Measurements from ENCODE around the gene C22orf23. TPM values are rescaled to one million over a fixed set of nuclear protein-coding genes. Genes with fewer than 3 reads are reported as not detected.

C22orf23 gene
- polyA plus RNA-seq, 2 of the 4 experiments (the other 2 are of a cell fraction), result 0.26 to 0.52 TPM

GRCh38 chr22:37943136-37943824 lies 10.1 kb downstream of the C22orf23 start:
- TF ChIP-seq CHD2 (IDR thresholded peaks at IDR 0.05; ENCODE audit: low read length, partially characterized antibody) (no peak), EHF (CRISPR knock-in tag; IDR thresholded peaks at IDR 0.05) (no peak), PHF8 (IDR thresholded peaks at IDR 0.05; ENCODE audit: borderline replicate concordance, low read depth) (no peak), NR3C1 (IDR thresholded peaks at IDR 0.05) (no peak), HOXB5 (CRISPR knock-in tag; IDR thresholded peaks at IDR 0.05) (no peak), CEBPB (IDR thresholded peaks at IDR 0.05) (no peak), SREBF2 (IDR thresholded peaks at IDR 0.05) (no peak), ZNF302 (CRISPR knock-in tag; IDR thresholded peaks at IDR 0.05) (no peak), BHLHE40 (IDR thresholded peaks at IDR 0.05; ENCODE audit: low read depth, low read length) (no peak), GATA3 (IDR thresholded peaks at IDR 0.05; ENCODE audit: borderline replicate concordance) (no peak), TFCP2L1 (CRISPR knock-in tag; IDR thresholded peaks at IDR 0.05) (no peak), CHD4 (IDR thresholded peaks at IDR 0.05; ENCODE audit: borderline replicate concordance) (no peak), HOXB13 (CRISPR knock-in tag; IDR thresholded peaks at IDR 0.05; ENCODE audit: low read depth) (no peak), ATOH8 (CRISPR knock-in tag; IDR thresholded peaks at IDR 0.05; ENCODE audit: low read depth) (no peak)
- TF ChIP-seq, protein P1, sequence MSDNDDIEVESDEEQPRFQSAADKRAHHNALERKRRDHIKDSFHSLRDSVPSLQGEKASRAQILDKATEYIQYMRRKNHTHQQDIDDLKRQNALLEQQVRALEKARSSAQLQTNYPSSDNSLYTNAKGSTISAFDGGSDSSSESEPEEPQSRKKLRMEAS (IDR thresholded peaks at IDR 0.05), result no peak
- no peak overlapping the region for H3K4me3 ChIP-seq
- ChIA-PET CTCF (interaction anchor here (0.5 to 1.5 kb wide), 3 partner anchors 21 to 125 kb away, joined by 3 to 4 read pairs (median 3); no protein-coding TSS in a partner anchor), POLR2A (no interaction called here)
- no peaks in the 10 kb centered on the region for H3K9me3 ChIP-seq
- ATAC-seq (no peak), DNase-seq (ENCODE audit: low read depth in 1 of 2, low spot score in 1 of 2) (no peak), FAIRE-seq (no peak)
- H3K4me2 ChIP-seq, result no peak overlapping the region
- no peak overlapping the region for H3K27ac ChIP-seq
- no peaks in the 10 kb centered on the region for H3K4me1 ChIP-seq
- 91% methylated on average over 12 of the region's 12 CpGs for WGBS (ENCODE audit: missing lambda C conversion rate)

DNA sequence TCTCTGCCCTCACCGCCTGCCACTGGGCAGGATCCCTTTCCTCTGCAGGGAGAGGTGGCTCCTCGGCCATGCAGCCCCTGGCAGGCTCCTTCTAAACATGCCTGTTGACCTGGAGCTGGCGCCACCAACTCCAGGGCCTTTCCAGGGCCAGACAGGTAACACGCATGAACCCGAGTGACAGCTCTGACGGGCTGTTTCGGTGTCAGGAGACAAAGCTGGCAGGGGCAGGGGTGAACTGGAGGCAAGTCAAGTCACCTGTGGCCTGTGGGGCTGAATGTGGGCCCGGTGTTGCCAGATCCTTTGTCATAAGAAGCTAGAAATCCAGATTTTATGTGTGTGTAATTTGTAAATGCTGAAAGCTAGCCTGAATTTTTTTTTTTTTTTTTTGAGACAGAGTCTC lies 11.3 kb downstream of the C22orf23 start:
- H3K27ac ChIP-seq, result no peak overlapping the region
- FAIRE-seq (no peak), ATAC-seq (no peak; a peak in 1 of 6 replicates), DNase-seq (ENCODE audit: low read depth in 1 of 2, low spot score in 1 of 2) (no peak)
- 94% methylated on average over 4 of the region's 8 CpGs for WGBS (ENCODE audit: missing lambda C conversion rate)
- H3K4me1 ChIP-seq, result no peaks in the 10 kb centered on the region
- H3K9me3 ChIP-seq, result no peaks in the 10 kb centered on the region
- CTCF ChIA-PET, result interaction anchor here (0.9 to 1.5 kb wide), 5 partner anchors 24 to 300 kb away, joined by 3 to 4 read pairs (median 3); no protein-coding TSS in a partner anchor
- POLR2A ChIA-PET, result no interaction called here
- H3K4me3 ChIP-seq, result no peak overlapping the region
- H3K4me2 ChIP-seq, result no peak overlapping the region
- TF ChIP-seq TP53 (CRISPR knock-in tag; IDR thresholded peaks at IDR 0.05) (no peak), FOSL2 (IDR thresholded peaks at IDR 0.05) (no peak), FOSL2 (CRISPR knock-in tag; IDR thresholded peaks at IDR 0.05) (no peak), ZNF302 (CRISPR knock-in tag; IDR thresholded peaks at IDR 0.05) (no peak), CHD2 (IDR thresholded peaks at IDR 0.05; ENCODE audit: low read length, partially characterized antibody) (no peak), ATOH8 (CRISPR knock-in tag; IDR thresholded peaks at IDR 0.05; ENCODE audit: low read depth) (no peak), CEBPB (IDR thresholded peaks at IDR 0.05) (no peak), RNF2 (IDR thresholded peaks at IDR 0.05; ENCODE audit: borderline replicate concordance, low read depth) (no peak), EHF (CRISPR knock-in tag; IDR thresholded peaks at IDR 0.05) (no peak), RAD21 (conservative IDR thresholded peaks at IDR 0.05 in 1 of 2, IDR thresholded peaks at IDR 0.05 in 1 of 2) (no peak), JUN (IDR thresholded peaks at IDR 0.05) (no peak), SREBF2 (IDR thresholded peaks at IDR 0.05) (no peak), POLR2A (IDR thresholded peaks at IDR 0.05; ENCODE audit: low read length) (no peak), ZSCAN20 (CRISPR knock-in tag; IDR thresholded peaks at IDR 0.05) (no peak), USF2 (IDR thresholded peaks at IDR 0.05) (no peak), FOSB (CRISPR knock-in tag; IDR thresholded peaks at IDR 0.05) (no peak), MAZ (IDR thresholded peaks at IDR 0.05; ENCODE audit: borderline replicate concordance, low read depth, low read length) (no peak), PHF8 (IDR thresholded peaks at IDR 0.05; ENCODE audit: borderline replicate concordance, low read depth) (no peak), HOXA7 (CRISPR knock-in tag; IDR thresholded peaks at IDR 0.05) (no peak), CBX2 (IDR thresholded peaks at IDR 0.05; ENCODE audit: borderline replicate concordance, low read depth) (no peak), HOXB13 (CRISPR knock-in tag; IDR thresholded peaks at IDR 0.05; ENCODE audit: low read depth) (no peak)
